Measurements from ENCODE around the gene GCC2. TPM values are rescaled to one million over a fixed set of nuclear protein-coding genes. Genes with fewer than 3 reads are reported as not detected.

GCC2 gene
- total RNA-seq, 2 experiments from 2014 or later, result 19.7 to 43.9 TPM

DNA sequence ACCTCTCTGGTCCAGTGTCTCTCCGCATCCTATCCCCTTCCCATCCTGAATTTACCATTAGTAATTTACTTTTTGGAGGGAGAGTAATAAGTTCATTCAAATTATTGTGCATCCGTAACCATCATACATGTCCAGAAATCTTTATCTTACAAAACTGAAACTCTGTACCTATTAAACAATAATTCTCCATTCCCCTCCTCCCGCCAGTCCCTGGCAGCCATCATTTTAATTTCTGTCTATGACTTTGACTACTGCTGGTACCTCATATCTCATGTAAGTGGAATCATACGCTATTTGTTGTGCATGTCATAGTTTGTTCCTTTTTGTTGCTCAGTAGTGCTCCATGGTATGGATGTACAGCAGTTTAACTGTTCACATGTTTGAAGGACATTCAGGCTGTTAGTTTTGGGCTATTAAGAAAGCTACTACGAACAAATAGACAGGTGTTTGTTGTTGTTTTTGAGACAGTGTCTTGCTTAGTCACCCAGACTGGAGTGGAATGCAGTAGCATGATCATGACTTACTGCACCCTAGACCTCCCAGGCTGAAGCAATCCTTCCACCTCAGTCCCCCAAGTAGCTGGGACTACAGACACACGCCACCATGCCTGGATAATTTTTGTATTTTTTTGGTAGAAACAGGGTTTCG lies 87.3 kb downstream of the GCC2 start:
- Histone ChIP-seq H2AFZ (ENCODE audit: low read length) (no peak overlapping the region), H3K27ac (ENCODE audit: low read depth, low read length, poor library complexity, severe bottlenecking) (no peak overlapping the region), H4K20me1 (ENCODE audit: insufficient read depth, low read length) (peaks cover 15% of the 10 kb centered on the region; the same call in 1 of the 2 replicates), H3K9me2 (ENCODE audit: insufficient read depth, low read length) (no peaks in the 10 kb centered on the region), H3K4me3 (ENCODE audit: low read depth, low read length, poor library complexity, severe bottlenecking) (no peak overlapping the region), H3K9me3 (ENCODE audit: low read length) (no peaks in the 10 kb centered on the region), H3K79me2 (ENCODE audit: insufficient read depth, low read depth, low read length) (peaks cover 13% of the 10 kb centered on the region; the same call in 1 of the 2 replicates), H3K4me2 (ENCODE audit: low read length) (0 out of 2 replicates have a peak overlapping the region, but pooled peaks have one; percentile 93), H3K4me1 (ENCODE audit: insufficient read depth, low read length, poor library complexity, severe bottlenecking) (peaks cover 15% of the 10 kb centered on the region), H3K36me3 (ENCODE audit: insufficient read depth, low read length) (no peaks in the 10 kb centered on the region)
- no peak for TF ChIP-seq EZH2phosphoT487 (IDR thresholded peaks at IDR 0.05; ENCODE audit: borderline replicate concordance, low read depth, low read length)
- TF ChIP-seq, protein P1, sequence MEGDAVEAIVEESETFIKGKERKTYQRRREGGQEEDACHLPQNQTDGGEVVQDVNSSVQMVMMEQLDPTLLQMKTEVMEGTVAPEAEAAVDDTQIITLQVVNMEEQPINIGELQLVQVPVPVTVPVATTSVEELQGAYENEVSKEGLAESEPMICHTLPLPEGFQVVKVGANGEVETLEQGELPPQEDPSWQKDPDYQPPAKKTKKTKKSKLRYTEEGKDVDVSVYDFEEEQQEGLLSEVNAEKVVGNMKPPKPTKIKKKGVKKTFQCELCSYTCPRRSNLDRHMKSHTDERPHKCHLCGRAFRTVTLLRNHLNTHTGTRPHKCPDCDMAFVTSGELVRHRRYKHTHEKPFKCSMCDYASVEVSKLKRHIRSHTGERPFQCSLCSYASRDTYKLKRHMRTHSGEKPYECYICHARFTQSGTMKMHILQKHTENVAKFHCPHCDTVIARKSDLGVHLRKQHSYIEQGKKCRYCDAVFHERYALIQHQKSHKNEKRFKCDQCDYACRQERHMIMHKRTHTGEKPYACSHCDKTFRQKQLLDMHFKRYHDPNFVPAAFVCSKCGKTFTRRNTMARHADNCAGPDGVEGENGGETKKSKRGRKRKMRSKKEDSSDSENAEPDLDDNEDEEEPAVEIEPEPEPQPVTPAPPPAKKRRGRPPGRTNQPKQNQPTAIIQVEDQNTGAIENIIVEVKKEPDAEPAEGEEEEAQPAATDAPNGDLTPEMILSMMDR (conservative IDR thresholded peaks at IDR 0.05; ENCODE audit: low read length), result no peak
- DNase-seq (ENCODE audit: low spot score), result no peak
- ChIA-PET POLR2A (interaction anchor here (1.0 to 1.3 kb wide), 2 partner anchors 13 to 69 kb away, joined by 4 to 7 read pairs; no protein-coding TSS in a partner anchor), CTCF (ENCODE audit: unreplicated experiment) (no interaction called here)
- BruUV-seq (replicated peaks), result TSS peak; percentile 45
- intact Hi-C loops (cut with micrococcal nuclease; ENCODE audit: unreplicated experiment), result no loop called here

DNA sequence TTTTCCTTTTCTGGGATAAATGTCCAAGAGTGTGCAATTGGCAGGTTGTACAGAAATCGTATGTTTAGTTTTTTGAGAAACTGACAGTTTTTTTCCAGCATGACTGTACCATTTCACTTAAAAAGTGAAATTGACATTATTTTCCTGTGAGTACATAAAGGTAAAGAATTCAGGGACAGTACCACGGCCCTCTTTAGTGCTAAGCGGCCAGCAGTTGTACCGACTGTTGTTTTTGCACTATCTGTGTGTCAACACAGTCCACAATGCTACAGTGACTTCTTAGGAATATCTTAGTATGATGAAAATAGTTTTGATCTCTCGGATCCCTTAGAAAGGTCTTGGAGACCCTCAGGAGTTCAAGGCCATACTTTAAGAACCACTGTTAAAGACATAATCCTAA lies 87.9 kb downstream of the GCC2 start:
- 0 out of 2 replicates have a peak overlapping the region, but pooled peaks have one; percentile 93 for H3K4me2 ChIP-seq (ENCODE audit: low read length)
- DNase-seq (ENCODE audit: low spot score), result no peak
- TF ChIP-seq, protein P1 (conservative IDR thresholded peaks at IDR 0.05; ENCODE audit: low read length), result no peak
- no peak for TF ChIP-seq EZH2phosphoT487 (IDR thresholded peaks at IDR 0.05; ENCODE audit: borderline replicate concordance, low read depth, low read length)
- intact Hi-C loops (cut with micrococcal nuclease; ENCODE audit: unreplicated experiment), result no loop called here
- ChIA-PET POLR2A (no interaction called here), CTCF (ENCODE audit: unreplicated experiment) (no interaction called here)
- peaks cover 15% of the 10 kb centered on the region for H3K4me1 ChIP-seq (ENCODE audit: insufficient read depth, low read length, poor library complexity, severe bottlenecking)
- H2AFZ ChIP-seq (ENCODE audit: low read length), result no peak overlapping the region
- peaks cover 3% of the 10 kb centered on the region; the same call in 1 of the 2 replicates for H3K36me3 ChIP-seq (ENCODE audit: insufficient read depth, low read length)
- no peaks in the 10 kb centered on the region for H3K9me3 ChIP-seq (ENCODE audit: low read length)
- peaks cover 13% of the 10 kb centered on the region; the same call in 1 of the 2 replicates for H3K79me2 ChIP-seq (ENCODE audit: insufficient read depth, low read depth, low read length)
- H3K4me3 ChIP-seq (ENCODE audit: low read depth, low read length, poor library complexity, severe bottlenecking), result no peak overlapping the region
- peaks cover 15% of the 10 kb centered on the region; the same call in 1 of the 2 replicates for H4K20me1 ChIP-seq (ENCODE audit: insufficient read depth, low read length)
- H3K9me2 ChIP-seq (ENCODE audit: insufficient read depth, low read length), result no peaks in the 10 kb centered on the region
- BruUV-seq (replicated peaks), result no TSS peak
- no peak overlapping the region for H3K27ac ChIP-seq (ENCODE audit: low read depth, low read length, poor library complexity, severe bottlenecking)
